Lung (tissue), 16 donors: ENCODE measurements around the gene RPL7A. TPM values are rescaled to one million over a fixed set of nuclear protein-coding genes. Genes with fewer than 3 reads are reported as not detected.
"Not testable (repeated sequence)": the region's sequence is repeated elsewhere in the genome, so short reads cannot be mapped to it uniquely, and the experiment has no call there.

ENCODE experiments used
- ATAC-seq: fragments of 200-7000 bp; cut with Tn5 transposase; one replicate; pipeline ENCODE4 v1.9.1; 2020; ENCODE audit warnings: moderate number of reproducible peaks; ENCODE audit not compliant: insufficient read depth, low FRiP score
- DNase-seq, 3 donors: peaks; one replicate each; pipeline ENCODE4 v3.0.0-alpha.2; 2013 to 2017
- H3K27ac ChIP-seq, 2 donors: one replicate each; pipeline ENCODE4 v1.5.1; 2013; ENCODE audit warnings: mild to moderate bottlenecking in 2 of 2, moderate library complexity in 2 of 2, control low read depth in 1 of 2, inconsistent platforms in 1 of 2, low read depth in 1 of 2, low read length in 1 of 2
- H3K27me3 ChIP-seq, 3 donors: one replicate each; pipeline ENCODE4 v1.5.1; 2013; ENCODE audit warnings: low read length in 2 of 3; ENCODE audit not compliant: control insufficient read depth in 3 of 3, insufficient read depth in 3 of 3
- H3K36me3 ChIP-seq, 4 donors: one replicate each; pipeline ENCODE4 v1.5.1; 2013; ENCODE audit warnings: low read length in 4 of 4, mild to moderate bottlenecking in 1 of 4, moderate library complexity in 1 of 4; ENCODE audit not compliant: control insufficient read depth in 4 of 4, insufficient read depth in 4 of 4
- H3K4me1 ChIP-seq, 5 donors: one replicate each; pipeline ENCODE4 v1.5.1; 2013; ENCODE audit warnings: low read length in 5 of 5, mild to moderate bottlenecking in 2 of 5, moderate library complexity in 1 of 5; ENCODE audit not compliant: control insufficient read depth in 5 of 5, insufficient read depth in 5 of 5
- H3K4me3 ChIP-seq: one replicate; pipeline ENCODE4 v1.5.1; 2013; ENCODE audit warnings: mild to moderate bottlenecking, control low read depth, moderate library complexity
- H3K9ac ChIP-seq, 2 donors: one replicate each; pipeline ENCODE4 v1.5.1; 2013; ENCODE audit warnings: low read length in 2 of 2, control low read depth in 1 of 2; ENCODE audit not compliant: insufficient read depth in 1 of 2
- H3K9me3 ChIP-seq, 4 donors: one replicate each; pipeline ENCODE4 v1.5.1; 2013; ENCODE audit warnings: low read length in 3 of 4, mild to moderate bottlenecking in 1 of 4, moderate library complexity in 1 of 4; ENCODE audit not compliant: control insufficient read depth in 4 of 4, insufficient read depth in 3 of 4
- WGBS, 2 donors: extraction: QIAGEN DNeasy Blood & Tissue Kit; methylation state at CpG; one replicate each; pipeline ENCODE4 v1.1.7; 2013; 5-methylcytosine and 5-hydroxymethylcytosine counted together
- long read RNA-seq, 5 donors: transcript quantifications; one replicate each; lab custom pipeline, GENCODE V29; 2026
- polyA plus RNA-seq, 2 donors: library from polyadenylated mRNA; stranded (reverse); fragments of 200-250 nt; gene quantifications; one replicate each; pipeline ENCODE4 v1.2.1, GENCODE V29; 2013
- total RNA-seq, 2 donors: library from RNA; depleted of rRNA in 1 of 2; stranded (reverse); fragments of >200 nt in 1 of 2; gene quantifications; one replicate each; pipeline ENCODE4 v1.2.1, GENCODE V29; 2014 to 2021
- TF ChIP-seq, protein P1 (sequence below): IDR thresholded peaks from 2 replicates; pipeline ENCODE4 v1.5.1; 2012; ENCODE audit warnings: mild to moderate bottlenecking; ENCODE audit errors: control extremely low read depth, extremely low read depth
- donor health status: control.
- donor health status: control.
- donor health status: Bipolar disorder and iron deficiency.
- donor health status: healthy.
- donor health status: DM: yes; HTN: yes; CAD: no.

RPL7A gene
- total RNA-seq, result 1,000 to 10,000 TPM; 1,412 to 1,708 TPM
- polyA plus RNA-seq, result 1,000 to 10,000 TPM; 2,527 to 3,573 TPM
- long read RNA-seq, donor 1, transcript RPL7A-202 (8 exons, 891 nt), result major isoform, 902 of 1,884 reads
- long read RNA-seq, donor 1, transcript RPL7A-206 (3 exons, 743 nt), result minor isoform, 9 of 1,884 reads
- long read RNA-seq, donor 1, transcript RPL7A-208 (2 exons, 374 nt), result minor isoform, 25 of 1,884 reads
- long read RNA-seq, donor 1, partial matches to known transcripts, result 911 of 1,884 reads
- long read RNA-seq, donor 1, other reads (novel, unspliced or antisense), result 32 of 1,884 reads
- long read RNA-seq, donor 2, transcript RPL7A-208 (2 exons, 374 nt), result minor isoform, 23 of 952 reads
- long read RNA-seq, donor 2, transcript RPL7A-202 (8 exons, 891 nt), result major isoform, 438 of 952 reads
- long read RNA-seq, donor 2, partial matches to known transcripts, result 469 of 952 reads
- long read RNA-seq, donor 2, other reads (novel, unspliced or antisense), result 19 of 952 reads
- long read RNA-seq, donor 3, transcript RPL7A-208 (2 exons, 374 nt), result minor isoform, 17 of 1,009 reads
- long read RNA-seq, donor 3, transcript RPL7A-202 (8 exons, 891 nt), result major isoform, 502 of 1,009 reads
- long read RNA-seq, donor 3, partial matches to known transcripts, result 472 of 1,009 reads
- long read RNA-seq, donor 3, other reads (novel, unspliced or antisense), result 15 of 1,009 reads
- long read RNA-seq, donor 4, transcript RPL7A-202 (8 exons, 891 nt), result major isoform, 501 of 1,091 reads
- long read RNA-seq, donor 4, transcript RPL7A-208 (2 exons, 374 nt), result minor isoform, 33 of 1,091 reads
- long read RNA-seq, donor 4, partial matches to known transcripts, result 541 of 1,091 reads
- long read RNA-seq, donor 4, other reads (novel, unspliced or antisense), result 11 of 1,091 reads
- long read RNA-seq, donor 5, transcript RPL7A-204 (7 exons, 1,164 nt), result minor isoform, 5 of 1,857 reads
- long read RNA-seq, donor 5, transcript RPL7A-202 (8 exons, 891 nt), result major isoform, 842 of 1,857 reads
- long read RNA-seq, donor 5, transcript RPL7A-208 (2 exons, 374 nt), result minor isoform, 50 of 1,857 reads
- long read RNA-seq, donor 5, partial matches to known transcripts, result 926 of 1,857 reads
- long read RNA-seq, donor 5, other reads (novel, unspliced or antisense), result 30 of 1,857 reads

DNA sequence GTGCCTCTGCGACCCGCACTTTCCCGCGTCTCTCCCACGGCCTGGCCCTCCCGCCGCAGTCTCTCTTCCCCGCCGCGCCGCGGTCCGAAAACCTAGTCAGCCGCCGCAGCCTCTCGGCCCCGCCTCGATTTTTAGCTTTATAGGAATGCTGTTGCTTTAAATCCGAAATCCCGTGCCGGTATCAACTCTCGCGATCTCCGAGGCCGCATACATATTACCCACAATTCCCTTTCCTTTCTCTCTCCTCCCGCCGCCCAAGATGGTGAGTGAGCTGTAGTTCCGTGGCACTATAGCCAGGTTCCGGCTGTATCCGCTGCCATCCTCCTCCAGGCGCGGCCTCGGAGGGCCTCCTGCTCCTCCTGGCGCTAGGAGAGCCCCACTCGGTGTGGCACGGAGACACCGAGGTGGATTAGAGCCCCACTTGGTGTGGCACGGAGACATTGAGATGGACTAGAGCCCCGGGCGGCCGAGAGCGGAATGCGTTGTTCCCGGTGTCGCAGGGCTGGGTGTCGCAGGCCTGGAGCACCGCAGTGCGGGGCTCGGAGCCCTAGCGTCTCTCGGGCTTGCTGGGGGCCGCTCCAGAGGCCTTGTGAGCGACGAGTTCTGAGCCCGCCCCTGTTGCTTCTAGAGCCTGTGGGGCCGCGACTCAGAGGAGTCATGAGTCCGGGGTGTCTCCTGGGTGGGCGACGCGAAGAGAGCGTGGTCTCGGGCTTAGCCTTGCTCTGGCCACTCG lies at the start of gene RPL7A, which contains the start of gene MED22:
Gene RPL7A (plus strand): TSS at position 234 of the 733 bp plus-strand sequence. CDS start 26 bp downstream, at position 260.
Gene MED22 (minus strand): TSS at position 147 of the 733 bp plus-strand sequence. CDS start 1,469 bp downstream, outside the sequence.
- H3K27me3 ChIP-seq, result no peaks in the 10 kb centered on the region
- peak within 1 kb of the TSS; percentile 66 to 97 for H3K27ac ChIP-seq
- peak; percentile 89 for ATAC-seq
- TF ChIP-seq, protein P1, sequence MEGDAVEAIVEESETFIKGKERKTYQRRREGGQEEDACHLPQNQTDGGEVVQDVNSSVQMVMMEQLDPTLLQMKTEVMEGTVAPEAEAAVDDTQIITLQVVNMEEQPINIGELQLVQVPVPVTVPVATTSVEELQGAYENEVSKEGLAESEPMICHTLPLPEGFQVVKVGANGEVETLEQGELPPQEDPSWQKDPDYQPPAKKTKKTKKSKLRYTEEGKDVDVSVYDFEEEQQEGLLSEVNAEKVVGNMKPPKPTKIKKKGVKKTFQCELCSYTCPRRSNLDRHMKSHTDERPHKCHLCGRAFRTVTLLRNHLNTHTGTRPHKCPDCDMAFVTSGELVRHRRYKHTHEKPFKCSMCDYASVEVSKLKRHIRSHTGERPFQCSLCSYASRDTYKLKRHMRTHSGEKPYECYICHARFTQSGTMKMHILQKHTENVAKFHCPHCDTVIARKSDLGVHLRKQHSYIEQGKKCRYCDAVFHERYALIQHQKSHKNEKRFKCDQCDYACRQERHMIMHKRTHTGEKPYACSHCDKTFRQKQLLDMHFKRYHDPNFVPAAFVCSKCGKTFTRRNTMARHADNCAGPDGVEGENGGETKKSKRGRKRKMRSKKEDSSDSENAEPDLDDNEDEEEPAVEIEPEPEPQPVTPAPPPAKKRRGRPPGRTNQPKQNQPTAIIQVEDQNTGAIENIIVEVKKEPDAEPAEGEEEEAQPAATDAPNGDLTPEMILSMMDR, result peak; percentile 3
- peak within 1 kb of the TSS; percentile 92 to 98 for H3K9ac ChIP-seq
- H3K4me1 ChIP-seq, result peaks cover 0 to 23% (median 12%) of the 10 kb centered on the region in 5 donors
- WGBS, 2 donors, result 0% methylated on average over 62 to 64 of the region's 64 CpGs
- peak within 1 kb of the TSS; percentile 100 for H3K4me3 ChIP-seq
- DNase-seq, result peak; percentile 95 to 99 (median 98)
- H3K36me3 ChIP-seq, result peaks cover 12 to 77% (median 57%) of the 10 kb centered on the region in 4 donors
- no peaks in the 10 kb centered on the region for H3K9me3 ChIP-seq

- not testable (repeated sequence) for H3K36me3 ChIP-seq, DNase-seq, H3K27ac ChIP-seq, ATAC-seq, H3K27me3 ChIP-seq, H3K4me1 ChIP-seq, H3K4me3 ChIP-seq, H3K9me3 ChIP-seq, H3K9ac ChIP-seq
- WGBS, 2 donors, result 62 to 78% methylated on average over 16 of the region's 16 CpGs
Measured at GRCh38 chr9:133299996-133300395, 48.0 kb upstream of the RPL7A start.

DNA sequence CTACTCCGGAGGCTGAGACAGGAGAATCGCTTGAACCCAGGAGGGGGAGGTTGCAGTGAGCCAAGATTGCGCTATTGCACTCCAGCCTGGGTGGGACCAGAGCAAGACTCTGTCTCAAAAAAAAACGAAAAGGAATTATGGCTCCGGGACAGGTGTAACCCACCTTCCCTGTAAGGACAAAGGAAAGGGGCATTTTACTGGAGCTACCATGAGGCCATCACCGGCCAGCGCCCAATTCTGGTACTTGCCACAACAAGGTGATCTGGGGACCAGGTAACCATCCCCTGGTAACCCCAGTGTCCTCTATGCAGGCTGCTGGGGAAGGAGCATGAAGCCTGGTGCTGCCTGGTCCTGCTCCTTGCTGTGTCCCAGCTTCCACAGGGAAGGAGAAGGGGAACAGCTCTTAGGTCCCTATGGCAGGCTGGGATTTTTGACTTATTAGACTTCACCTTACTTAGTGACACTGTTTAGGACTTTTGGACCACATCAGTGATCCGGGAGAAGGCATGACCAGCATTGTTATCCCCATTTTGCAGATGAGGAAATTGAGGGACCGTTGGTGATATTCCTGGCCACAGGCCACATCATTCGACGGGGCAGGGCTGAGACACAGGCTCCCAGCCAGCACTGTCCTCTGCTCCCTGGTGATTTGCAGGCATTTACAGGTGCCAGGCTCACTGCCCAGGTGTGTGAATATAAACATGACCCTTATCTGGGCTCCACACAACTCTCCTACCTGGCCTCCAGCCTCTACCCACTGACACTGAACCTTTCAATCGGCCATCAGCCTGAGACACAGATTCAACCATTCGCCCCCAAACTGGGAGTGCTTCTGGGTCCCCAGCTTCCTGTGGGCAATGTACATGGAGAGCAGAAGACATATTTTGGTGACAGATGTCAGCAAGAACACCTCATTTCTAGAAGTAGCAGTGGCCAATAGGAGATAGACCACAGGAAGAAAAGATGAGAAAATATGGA lies 46.5 kb upstream of the RPL7A start:
- Histone ChIP-seq H3K4me3 (no peak overlapping the region), H3K27ac (no peak overlapping the region), H3K4me1 (peaks cover 0 to 2% (median 0%) of the 10 kb centered on the region in 5 donors), H3K9ac (no peak overlapping the region), H3K36me3 (no peaks in the 10 kb centered on the region), H3K27me3 (no peaks in the 10 kb centered on the region), H3K9me3 (no peaks in the 10 kb centered on the region)
- TF ChIP-seq, protein P1, result no peak
- ATAC-seq (no peak), DNase-seq (no peak)
- 84 to 90% methylated on average over 13 of the region's 13 CpGs for WGBS, 2 donors
